Activated T-cell treated with anti-CD3 and anti-CD28 coated beads, Interleukin-2, amount 50 U/mL, for 72 hours (primary cell): ENCODE measurements around the gene RAMP1. TPM values are rescaled to one million over a fixed set of nuclear protein-coding genes. Genes with fewer than 3 reads are reported as not detected.
A peak's percentile ranks its signal among the peaks of the same experiment; 100 is the strongest.
"Not testable (repeated sequence)": the region's sequence is repeated elsewhere in the genome, so short reads cannot be mapped to it uniquely, and the experiment has no call there.

Source experiments
- ATAC-seq, 2 donors: fragments of 150-1000 bp; cut with Tn5 transposase; replicated peaks in 1 of 2; 2 replicates each; pipeline ENCODE4 v1.10.0; 2021; ENCODE audit warnings: moderate library complexity in 2 of 2, mild to moderate bottlenecking in 1 of 2
- DNase-seq, 2 donors: peaks; one replicate each; pipeline ENCODE4 v3.0.0; 2021 to 2022; ENCODE audit warnings: mixed read lengths in 1 of 2
- H3K27ac Mint-ChIP-seq: one replicate; pipeline ENCODE4 v1.8.0; 2022; ENCODE audit warnings: mild to moderate bottlenecking, moderate library complexity, mixed read lengths
- H3K27me3 Mint-ChIP-seq: one replicate; pipeline ENCODE4 v1.8.0; 2022; ENCODE audit warnings: low read depth, mixed read lengths
- H3K36me3 Mint-ChIP-seq, 2 donors: one replicate each; pipeline ENCODE4 v1.8.0; 2022; ENCODE audit warnings: mixed read lengths in 2 of 2, mild to moderate bottlenecking in 1 of 2; ENCODE audit not compliant: insufficient read depth in 2 of 2
- H3K4me1 Mint-ChIP-seq: one replicate; pipeline ENCODE4 v1.8.0; 2022; ENCODE audit warnings: low read depth, mixed read lengths
- H3K4me3 Mint-ChIP-seq, 2 donors: one replicate each; pipeline ENCODE4 v1.8.0; 2022; ENCODE audit warnings: mild to moderate bottlenecking in 2 of 2, mixed read lengths in 2 of 2, moderate library complexity in 2 of 2
- H3K9me3 Mint-ChIP-seq, 2 donors: one replicate each; pipeline ENCODE4 v1.8.0; 2022; ENCODE audit warnings: mixed read lengths in 2 of 2
- total RNA-seq, 2 donors: library from RNA; stranded (reverse); gene quantifications; one replicate each; pipeline ENCODE4 v1.2.3, GENCODE V29; 2022

Gene RAMP1
- total RNA-seq, 2 donors from 2014 or later, result 1.00 to 1.8 TPM

DNA sequence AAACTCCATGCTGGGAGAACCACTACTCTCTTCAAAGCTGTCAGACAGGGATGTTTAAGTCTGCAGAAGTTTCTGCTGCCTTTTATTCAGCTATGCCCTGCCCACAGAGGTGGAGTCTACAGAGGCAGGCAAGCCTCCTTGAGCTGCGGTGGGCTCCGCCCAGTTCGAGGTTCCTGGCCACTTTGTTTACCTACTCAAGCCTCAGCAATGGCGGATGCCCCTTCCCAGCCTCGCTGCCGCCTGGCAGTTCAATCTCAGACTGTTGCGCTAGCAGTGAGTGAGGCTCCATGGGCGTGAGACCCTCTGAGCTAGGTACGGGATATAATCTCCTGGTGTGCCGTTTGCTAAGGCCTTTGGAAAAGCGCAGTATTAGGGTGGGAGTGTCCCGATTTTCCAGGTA is 10.5 kb upstream of the RAMP1 start:
- not testable (repeated sequence) for H3K4me3 Mint-ChIP-seq, H3K27me3 Mint-ChIP-seq, H3K27ac Mint-ChIP-seq, H3K9me3 Mint-ChIP-seq, H3K36me3 Mint-ChIP-seq, DNase-seq, H3K4me1 Mint-ChIP-seq, ATAC-seq

DNA sequence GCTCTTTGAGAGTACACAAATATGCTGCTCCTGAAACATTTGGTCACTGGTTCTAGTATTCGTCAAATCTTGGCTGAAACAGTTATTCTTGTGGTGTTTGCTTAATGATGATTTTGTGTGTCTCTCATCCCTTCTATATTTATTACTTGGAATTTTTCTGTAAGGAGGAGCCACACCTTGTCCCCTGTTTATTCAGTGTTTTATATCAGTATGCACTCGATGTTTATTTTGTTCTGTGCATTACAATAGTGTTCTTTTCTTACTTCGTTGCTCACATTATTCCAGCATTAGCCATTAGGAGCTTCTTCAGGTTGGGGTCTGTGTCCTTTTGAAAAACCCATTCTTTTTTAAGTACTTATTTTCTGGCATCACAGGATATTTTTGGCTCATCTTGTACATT is 5.1 kb upstream of the RAMP1 start:
- no peak overlapping the region for H3K27ac Mint-ChIP-seq
- H3K9me3 Mint-ChIP-seq, result no peaks in the 10 kb centered on the region
- no peaks in the 10 kb centered on the region for H3K36me3 Mint-ChIP-seq
- ATAC-seq (no peak), DNase-seq (no peak)
- no peak overlapping the region for H3K4me3 Mint-ChIP-seq
- H3K4me1 Mint-ChIP-seq, result peaks cover 8% of the 10 kb centered on the region
- peaks cover 30% of the 10 kb centered on the region for H3K27me3 Mint-ChIP-seq

DNA sequence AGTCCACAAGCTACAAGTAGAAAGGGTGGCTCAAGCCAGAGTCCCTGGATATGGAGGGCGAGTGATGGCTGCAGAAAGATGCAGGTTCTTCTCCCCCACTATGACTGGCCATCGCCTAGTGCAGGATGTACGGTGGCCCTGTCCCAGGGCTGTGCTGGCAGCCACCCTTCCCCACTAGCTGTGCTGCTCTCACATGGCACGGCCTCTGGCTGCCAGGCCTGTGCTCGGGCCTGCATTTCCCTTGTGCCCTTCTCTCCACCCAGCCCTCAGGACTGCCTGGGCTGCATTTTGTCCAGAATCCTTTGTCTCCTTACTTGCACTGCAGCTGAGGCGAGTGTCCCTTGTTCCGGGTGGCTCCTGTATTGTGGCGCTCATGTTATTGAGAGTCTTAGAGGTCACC is 1.6 kb upstream of the RAMP1 start:
- Mint-ChIP-seq H3K27me3 (peaks cover 43% of the 10 kb centered on the region), H3K36me3 (no peaks in the 10 kb centered on the region), H3K27ac (no peak overlapping the region), H3K9me3 (no peaks in the 10 kb centered on the region), H3K4me1 (peaks cover 14% of the 10 kb centered on the region), H3K4me3 (no peak overlapping the region)
- DNase-seq (no peak), ATAC-seq (no peak)

DNA sequence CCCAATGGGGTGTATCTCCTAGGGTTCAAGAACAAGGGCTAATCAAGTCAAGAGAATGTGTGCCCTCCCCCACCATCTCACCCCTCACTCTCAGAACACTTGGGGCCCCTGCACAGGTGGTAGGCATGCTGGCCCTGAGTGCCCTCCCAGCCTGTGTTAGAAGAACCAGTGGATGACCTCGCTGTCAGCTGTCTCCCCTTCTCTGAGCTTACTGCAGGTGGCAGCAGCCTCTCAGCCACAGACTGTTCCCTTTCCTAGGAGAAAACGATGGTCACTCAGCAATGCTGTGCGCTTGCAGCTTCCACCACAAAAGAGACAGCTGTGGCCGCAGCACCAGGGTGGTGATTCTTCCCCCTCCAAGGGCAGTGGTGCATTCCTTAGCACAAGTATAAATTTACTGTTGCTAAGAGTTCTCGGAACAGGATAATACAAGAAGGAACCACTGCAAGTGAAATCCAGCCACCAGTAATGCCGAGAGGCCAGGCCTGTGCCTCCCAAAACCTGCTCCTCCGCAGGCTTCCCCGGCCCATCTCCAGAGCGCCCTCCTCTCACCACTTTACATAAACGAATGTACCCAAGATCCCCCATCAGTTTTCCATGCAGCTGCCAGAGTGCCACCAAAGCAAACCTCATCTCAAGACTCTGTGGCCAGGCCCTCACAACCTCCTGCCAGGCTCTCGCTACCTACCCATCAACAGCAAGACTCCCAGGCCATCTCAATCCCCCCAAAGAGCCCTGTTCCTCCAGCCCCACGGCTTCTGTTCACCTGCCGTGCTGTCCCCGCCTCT is 935 bp upstream of the RAMP1 start:
- Mint-ChIP-seq H3K36me3 (no peaks in the 10 kb centered on the region), H3K4me3 (peak overlapping the region; percentile 52 to 75), H3K9me3 (no peaks in the 10 kb centered on the region), H3K27ac (no peak overlapping the region), H3K27me3 (peaks cover 43% of the 10 kb centered on the region), H3K4me1 (peaks cover 14% of the 10 kb centered on the region)
- ATAC-seq (peak; percentile 72 to 76), DNase-seq (peak; percentile 40 to 53)

DNA sequence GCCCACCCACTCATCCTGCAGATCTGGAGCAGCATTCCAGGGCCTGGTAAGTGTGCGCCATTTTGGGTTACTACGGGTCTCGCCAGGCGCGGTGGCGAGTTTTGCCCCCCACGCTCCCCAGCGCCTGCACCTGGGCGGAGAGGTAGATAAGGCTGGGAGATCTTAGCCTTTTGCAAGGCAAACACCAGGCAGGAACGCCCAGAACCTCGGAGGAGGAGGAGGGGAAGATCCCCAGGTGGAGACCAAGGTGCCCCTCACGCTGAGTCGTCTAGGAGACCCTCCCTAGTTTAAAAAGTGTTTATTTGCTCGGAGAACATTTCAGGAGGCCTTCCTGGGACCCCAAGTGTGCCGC is 365 bp upstream of the RAMP1 start:
- no peak overlapping the region for H3K27ac Mint-ChIP-seq
- H3K36me3 Mint-ChIP-seq, result no peaks in the 10 kb centered on the region
- no peak for ATAC-seq
- peak overlapping the region; percentile 52 to 75 for H3K4me3 Mint-ChIP-seq
- DNase-seq, result no peak
- no peaks in the 10 kb centered on the region for H3K9me3 Mint-ChIP-seq
- H3K4me1 Mint-ChIP-seq, result peaks cover 14% of the 10 kb centered on the region
- peaks cover 43% of the 10 kb centered on the region for H3K27me3 Mint-ChIP-seq

DNA sequence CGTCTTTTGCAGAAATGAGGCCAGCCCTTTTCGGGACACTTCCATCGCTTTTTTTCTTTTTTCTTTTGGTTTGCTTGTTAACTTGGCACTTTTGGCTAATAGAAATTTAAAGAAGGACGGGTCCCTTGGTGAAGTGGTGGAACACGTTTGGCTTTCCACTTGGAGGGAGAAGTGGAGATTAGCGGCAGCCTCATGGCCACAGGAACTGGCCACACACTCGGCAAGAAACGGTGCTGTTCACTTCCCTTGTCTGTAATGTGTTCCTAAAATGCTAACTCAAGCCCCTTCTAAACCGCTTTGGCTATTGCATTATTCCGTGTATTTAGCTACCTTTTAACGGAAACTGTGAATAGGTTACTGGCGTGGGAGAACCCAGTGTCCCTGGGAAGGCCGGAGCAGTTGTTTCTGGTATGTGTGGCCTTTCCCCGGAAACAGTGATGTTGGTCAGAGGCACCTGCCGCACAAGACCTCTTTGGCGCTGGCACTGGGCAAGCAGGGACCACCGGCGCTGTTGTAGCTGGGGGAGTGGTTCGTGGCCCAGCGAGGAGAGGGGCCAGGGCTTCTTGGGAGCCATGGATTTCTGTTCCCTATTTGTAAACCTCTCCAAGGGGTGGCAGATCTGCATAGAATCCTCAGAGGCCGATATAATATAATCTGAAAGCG is 981 bp downstream of the RAMP1 start:
- Mint-ChIP-seq H3K4me3 (peak overlapping the region; percentile 72 to 76), H3K4me1 (peaks cover 14% of the 10 kb centered on the region), H3K27me3 (peaks cover 43% of the 10 kb centered on the region), H3K27ac (no peak overlapping the region), H3K9me3 (no peaks in the 10 kb centered on the region), H3K36me3 (no peaks in the 10 kb centered on the region)
- DNase-seq, result no peak
- no peak for ATAC-seq

DNA sequence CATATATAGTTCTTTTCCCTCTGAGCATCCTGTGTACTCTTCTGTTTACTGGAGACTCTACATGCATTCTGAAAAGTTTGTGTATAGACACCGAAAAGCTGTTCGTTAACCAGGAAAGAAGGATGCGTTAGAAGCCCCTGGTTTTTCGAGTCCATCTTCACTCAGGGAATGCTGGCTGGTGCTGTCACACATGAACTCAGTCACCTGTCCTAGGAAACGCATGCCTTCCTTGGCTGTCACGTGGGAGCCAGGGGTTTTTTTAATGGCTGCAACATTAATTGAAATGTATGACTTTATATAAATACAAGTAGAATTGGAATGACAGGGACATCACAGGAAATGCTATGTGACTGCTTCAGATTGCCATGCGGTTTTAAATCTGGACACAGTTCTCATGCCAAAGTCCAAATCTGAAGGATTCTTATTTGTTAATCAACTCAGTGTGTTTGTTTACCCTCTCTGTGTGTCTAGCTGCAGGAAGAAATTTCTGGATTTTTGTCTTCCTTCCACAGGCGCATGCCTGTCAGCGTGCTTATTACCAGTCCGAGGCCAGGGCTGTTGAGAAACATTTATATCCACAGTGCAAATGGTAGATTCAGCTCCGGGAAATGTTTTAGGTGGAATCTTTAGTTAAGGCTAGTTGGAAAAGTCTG is 2.6 kb downstream of the RAMP1 start:
- Mint-ChIP-seq H3K27me3 (peaks cover 32% of the 10 kb centered on the region), H3K4me1 (peaks cover 14% of the 10 kb centered on the region), H3K36me3 (no peaks in the 10 kb centered on the region), H3K4me3 (no peak overlapping the region), H3K27ac (no peak overlapping the region), H3K9me3 (no peaks in the 10 kb centered on the region)
- no peak for DNase-seq
- no peak for ATAC-seq

DNA sequence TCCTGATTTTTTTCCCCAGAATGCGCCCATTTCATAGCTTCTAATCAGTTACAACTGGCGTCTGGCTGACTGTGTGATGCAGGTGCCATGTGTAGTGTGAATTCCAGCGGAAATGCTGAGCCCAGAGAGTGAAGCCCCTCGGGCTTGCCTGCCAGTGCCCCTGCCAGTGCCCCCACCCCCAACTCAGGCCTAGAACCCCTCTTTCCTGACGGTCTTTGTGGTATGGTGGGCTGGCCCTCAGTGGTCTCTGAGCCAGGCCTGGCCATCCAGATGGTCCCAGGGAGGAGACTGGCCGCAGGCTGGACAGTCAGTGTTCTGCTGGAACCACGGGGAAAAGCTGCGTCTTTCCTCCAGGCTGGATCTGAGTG is 3.1 kb downstream of the RAMP1 start:
- H3K4me3 Mint-ChIP-seq, result no peak overlapping the region
- peaks cover 14% of the 10 kb centered on the region for H3K4me1 Mint-ChIP-seq
- DNase-seq (no peak), ATAC-seq (no peak)
- no peaks in the 10 kb centered on the region for H3K36me3 Mint-ChIP-seq
- H3K27me3 Mint-ChIP-seq, result peaks cover 30% of the 10 kb centered on the region
- no peak overlapping the region for H3K27ac Mint-ChIP-seq
- H3K9me3 Mint-ChIP-seq, result no peaks in the 10 kb centered on the region

DNA sequence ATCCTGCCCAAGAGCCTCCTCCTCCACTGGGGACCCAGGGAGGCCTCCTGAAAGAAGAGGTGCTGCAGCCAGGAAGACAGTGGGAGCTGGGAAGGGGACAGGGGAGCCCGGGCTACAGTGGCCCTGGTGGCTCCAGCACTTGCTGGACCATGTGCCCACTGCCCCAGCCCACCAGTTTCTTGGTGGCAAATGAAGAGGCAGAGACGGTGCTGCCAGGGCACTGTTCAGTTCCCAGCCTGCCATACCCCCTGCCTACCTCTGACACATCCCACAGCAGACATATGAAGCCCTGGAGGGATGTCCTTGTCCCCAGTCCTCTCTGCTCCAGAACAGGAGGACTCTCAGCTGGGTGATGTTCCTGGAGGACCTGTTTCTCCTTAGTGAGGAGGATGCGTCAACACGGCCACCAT is 3.7 kb downstream of the RAMP1 start:
- no peaks in the 10 kb centered on the region for H3K9me3 Mint-ChIP-seq
- H3K36me3 Mint-ChIP-seq, result no peaks in the 10 kb centered on the region
- no peak overlapping the region for H3K4me3 Mint-ChIP-seq
- H3K4me1 Mint-ChIP-seq, result peaks cover 14% of the 10 kb centered on the region
- no peak for ATAC-seq
- peaks cover 26% of the 10 kb centered on the region for H3K27me3 Mint-ChIP-seq
- H3K27ac Mint-ChIP-seq, result no peak overlapping the region
- DNase-seq, result no peak

DNA sequence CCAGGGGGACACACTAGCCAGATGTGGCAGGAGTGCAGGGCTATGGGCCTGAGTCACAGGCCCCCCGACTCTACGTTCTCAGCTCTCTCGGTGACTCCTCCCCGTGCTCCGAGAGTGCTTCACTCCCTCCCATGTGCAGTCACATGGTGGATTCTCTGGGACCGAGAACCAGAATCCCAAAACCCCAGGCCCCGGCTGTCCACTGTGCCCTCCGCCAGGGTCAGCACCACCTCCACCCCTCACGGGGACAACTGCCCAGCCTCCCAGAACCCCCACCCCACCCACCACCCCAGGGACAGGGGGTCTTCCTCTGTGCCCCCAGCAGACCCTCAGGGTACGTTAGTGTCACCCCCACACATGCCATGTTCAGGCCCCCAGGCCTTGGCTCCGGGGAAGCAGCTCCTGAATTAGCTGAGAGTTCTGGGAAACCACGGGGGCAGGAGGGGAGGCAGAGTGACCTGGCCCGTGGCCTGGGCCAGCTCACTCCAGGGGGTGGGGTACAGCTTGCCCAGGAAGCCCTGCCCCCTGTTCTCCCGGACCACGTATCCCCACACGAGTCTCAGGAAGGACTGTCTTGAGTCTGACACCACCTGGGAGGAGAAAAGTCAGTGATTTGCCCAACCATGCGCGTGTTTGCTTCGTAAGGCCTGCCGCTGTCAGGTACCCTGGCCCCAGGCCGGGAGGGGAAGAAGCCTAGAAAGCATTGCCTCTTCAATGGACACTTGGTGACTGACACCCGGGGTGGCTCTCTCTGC is 4.4 kb downstream of the RAMP1 start:
- H3K36me3 Mint-ChIP-seq, result no peaks in the 10 kb centered on the region
- no peak for DNase-seq
- no peak for ATAC-seq
- H3K4me3 Mint-ChIP-seq, result no peak overlapping the region
- peaks cover 25% of the 10 kb centered on the region for H3K27me3 Mint-ChIP-seq
- H3K27ac Mint-ChIP-seq, result no peak overlapping the region
- H3K9me3 Mint-ChIP-seq, result no peaks in the 10 kb centered on the region
- H3K4me1 Mint-ChIP-seq, result peaks cover 15% of the 10 kb centered on the region

DNA sequence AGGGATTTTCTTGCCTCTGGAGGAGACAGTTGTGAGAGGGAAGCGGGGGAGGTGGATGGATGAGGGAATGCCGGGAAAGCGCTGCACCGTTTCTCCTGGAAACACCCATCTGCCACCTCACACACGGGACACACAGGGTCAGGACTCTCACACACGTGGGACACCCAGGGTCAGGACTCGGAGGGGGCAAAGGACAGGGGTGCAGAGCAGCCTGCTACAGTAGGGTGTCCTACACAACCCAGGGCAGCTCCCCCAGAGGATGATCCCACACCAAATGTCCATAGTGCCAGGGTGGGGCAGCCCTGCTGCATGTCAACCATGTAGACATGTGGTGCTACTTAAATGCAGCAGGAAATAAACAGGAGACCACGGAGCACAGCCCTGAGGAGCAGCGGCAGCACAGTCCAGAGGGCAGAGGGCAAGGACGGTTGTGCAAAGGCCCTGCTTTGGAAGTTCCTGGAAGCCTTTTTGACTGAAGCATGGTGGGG is 5.1 kb downstream of the RAMP1 start:
- Mint-ChIP-seq H3K36me3 (no peaks in the 10 kb centered on the region), H3K9me3 (no peaks in the 10 kb centered on the region), H3K27ac (no peak overlapping the region), H3K27me3 (peaks cover 27% of the 10 kb centered on the region), H3K4me3 (no peak overlapping the region), H3K4me1 (peaks cover 18% of the 10 kb centered on the region)
- ATAC-seq (no peak), DNase-seq (no peak)

DNA sequence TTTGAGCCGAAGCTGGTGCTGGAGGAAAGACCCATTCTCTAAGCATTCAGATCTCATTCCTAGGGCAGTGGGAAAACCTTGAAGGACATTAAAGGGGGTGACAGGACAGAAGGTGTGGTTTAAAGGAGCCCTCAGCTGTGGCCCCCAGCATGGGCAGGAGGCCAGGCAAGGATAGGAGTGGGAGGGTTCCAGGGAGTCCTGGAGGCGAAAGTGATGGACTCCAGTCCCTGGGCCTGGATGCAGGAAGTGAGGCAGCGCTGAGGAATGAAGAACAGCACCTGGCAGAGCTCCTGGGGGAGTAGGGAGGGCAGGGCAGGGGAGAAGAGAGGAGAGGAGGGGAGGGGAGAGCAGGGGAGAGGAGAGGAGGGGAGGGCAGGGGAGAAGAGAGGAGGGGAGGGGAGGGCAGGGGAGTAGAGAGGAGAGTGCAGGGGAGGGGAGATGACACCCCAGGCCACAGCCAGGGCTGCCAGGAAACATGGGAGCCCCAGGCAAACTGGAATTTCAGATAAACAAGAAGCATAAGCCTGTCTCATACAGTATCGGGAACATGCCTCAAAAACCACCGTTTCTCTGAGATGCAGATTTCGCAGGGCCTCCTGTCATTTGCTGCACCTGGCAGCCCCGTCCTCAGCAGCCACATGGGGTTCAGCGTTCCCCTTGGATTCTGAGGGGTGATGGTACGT is 5.7 kb downstream of the RAMP1 start:
- H3K27me3 Mint-ChIP-seq, result peaks cover 28% of the 10 kb centered on the region
- no peak for ATAC-seq
- H3K27ac Mint-ChIP-seq, result no peak overlapping the region
- no peaks in the 10 kb centered on the region for H3K36me3 Mint-ChIP-seq
- H3K4me3 Mint-ChIP-seq, result no peak overlapping the region
- DNase-seq, result no peak
- H3K9me3 Mint-ChIP-seq, result no peaks in the 10 kb centered on the region
- H3K4me1 Mint-ChIP-seq, result peaks cover 21% of the 10 kb centered on the region
